ENCODE measurements around the gene RAB25.
"Not testable (repeated sequence)": the region's sequence is repeated elsewhere in the genome, so short reads cannot be mapped to it uniquely, and the experiment has no call there.

Gene RAB25

DNA sequence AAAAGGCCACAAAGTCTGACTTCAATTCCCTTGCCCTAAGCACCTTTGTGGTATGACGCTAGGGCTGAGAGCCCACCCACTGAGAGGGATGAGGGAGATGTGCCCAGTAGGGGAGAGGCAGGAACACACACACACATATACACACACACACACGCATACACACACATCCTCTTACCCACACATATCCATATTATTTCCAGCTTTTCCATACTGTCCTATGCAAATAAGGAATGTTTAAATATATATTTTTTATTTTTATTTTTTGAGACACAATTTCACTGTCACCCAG, 3.0 kb downstream of the RAB25 start:
- H3K27me3 ChIP-seq (ENCODE audit: control insufficient read depth, insufficient read depth, low read length), result no peaks in the 10 kb centered on the region
- H3K4me1 ChIP-seq (ENCODE audit: control insufficient read depth, insufficient read depth, low read length), result no peaks in the 10 kb centered on the region
- H3K36me3 ChIP-seq (ENCODE audit: control insufficient read depth, insufficient read depth, low read length), result no peaks in the 10 kb centered on the region
- no peak overlapping the region for H3K27ac ChIP-seq (ENCODE audit: low read depth, low read length)
- H3K4me3 ChIP-seq (ENCODE audit: low read length), result no peak overlapping the region
- no peak overlapping the region for H3K9ac ChIP-seq (ENCODE audit: low read length)

GRCh38 chr1:156064615-156065014, 3.7 kb downstream of the RAB25 start:
- Histone ChIP-seq H3K4me1 (ENCODE audit: control insufficient read depth, insufficient read depth, low read length) (no peaks in the 10 kb centered on the region), H3K4me3 (ENCODE audit: low read length) (no peak overlapping the region), H3K9ac (ENCODE audit: low read length) (no peak overlapping the region), H3K36me3 (ENCODE audit: control insufficient read depth, insufficient read depth, low read length) (no peaks in the 10 kb centered on the region), H3K27me3 (ENCODE audit: control insufficient read depth, insufficient read depth, low read length) (no peaks in the 10 kb centered on the region), H3K27ac (ENCODE audit: low read depth, low read length) (no peak overlapping the region)

GRCh38 chr1:156065212-156065611, 4.3 kb downstream of the RAB25 start:
- H3K9ac ChIP-seq (ENCODE audit: low read length), result no peak overlapping the region
- H3K4me1 ChIP-seq (ENCODE audit: control insufficient read depth, insufficient read depth, low read length), result no peaks in the 10 kb centered on the region
- H3K27me3 ChIP-seq (ENCODE audit: control insufficient read depth, insufficient read depth, low read length), result no peaks in the 10 kb centered on the region
- H3K36me3 ChIP-seq (ENCODE audit: control insufficient read depth, insufficient read depth, low read length), result no peaks in the 10 kb centered on the region
- H3K27ac ChIP-seq (ENCODE audit: low read depth, low read length), result no peak overlapping the region
- no peak overlapping the region for H3K4me3 ChIP-seq (ENCODE audit: low read length)

GRCh38 chr1:156065871-156066270, 4.9 kb downstream of the RAB25 start:
- Histone ChIP-seq H3K27ac (ENCODE audit: low read depth, low read length) (no peak overlapping the region), H3K4me1 (ENCODE audit: control insufficient read depth, insufficient read depth, low read length) (no peaks in the 10 kb centered on the region), H3K27me3 (ENCODE audit: control insufficient read depth, insufficient read depth, low read length) (no peaks in the 10 kb centered on the region), H3K4me3 (ENCODE audit: low read length) (no peak overlapping the region), H3K36me3 (ENCODE audit: control insufficient read depth, insufficient read depth, low read length) (no peaks in the 10 kb centered on the region), H3K9ac (ENCODE audit: low read length) (no peak overlapping the region)

DNA sequence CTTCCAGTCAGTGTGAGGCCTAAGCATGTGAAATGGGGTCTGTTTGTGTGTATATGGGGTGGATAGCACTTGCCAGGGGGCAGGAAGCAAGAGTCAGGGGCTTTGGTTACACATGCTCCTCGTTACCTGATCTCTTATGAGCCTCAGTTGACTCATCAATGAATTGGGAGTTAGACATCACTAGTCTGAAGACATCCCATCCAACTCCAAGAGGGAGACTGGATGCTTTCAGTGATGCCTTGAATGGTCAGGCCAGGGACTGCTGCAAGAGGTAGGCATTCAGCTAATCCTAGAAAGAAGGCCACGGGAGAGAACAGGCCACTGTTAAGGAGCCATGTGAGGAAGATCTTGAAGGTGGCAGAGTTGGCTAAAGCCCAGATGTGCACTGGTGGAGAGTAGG, 6.3 kb downstream of the RAB25 start:
- Histone ChIP-seq H3K36me3 (ENCODE audit: control insufficient read depth, insufficient read depth, low read length) (no peaks in the 10 kb centered on the region), H3K4me1 (ENCODE audit: control insufficient read depth, insufficient read depth, low read length) (no peaks in the 10 kb centered on the region), H3K27me3 (ENCODE audit: control insufficient read depth, insufficient read depth, low read length) (no peaks in the 10 kb centered on the region), H3K4me3 (ENCODE audit: low read length) (no peak overlapping the region), H3K9ac (ENCODE audit: low read length) (no peak overlapping the region), H3K27ac (ENCODE audit: low read depth, low read length) (no peak overlapping the region)

DNA sequence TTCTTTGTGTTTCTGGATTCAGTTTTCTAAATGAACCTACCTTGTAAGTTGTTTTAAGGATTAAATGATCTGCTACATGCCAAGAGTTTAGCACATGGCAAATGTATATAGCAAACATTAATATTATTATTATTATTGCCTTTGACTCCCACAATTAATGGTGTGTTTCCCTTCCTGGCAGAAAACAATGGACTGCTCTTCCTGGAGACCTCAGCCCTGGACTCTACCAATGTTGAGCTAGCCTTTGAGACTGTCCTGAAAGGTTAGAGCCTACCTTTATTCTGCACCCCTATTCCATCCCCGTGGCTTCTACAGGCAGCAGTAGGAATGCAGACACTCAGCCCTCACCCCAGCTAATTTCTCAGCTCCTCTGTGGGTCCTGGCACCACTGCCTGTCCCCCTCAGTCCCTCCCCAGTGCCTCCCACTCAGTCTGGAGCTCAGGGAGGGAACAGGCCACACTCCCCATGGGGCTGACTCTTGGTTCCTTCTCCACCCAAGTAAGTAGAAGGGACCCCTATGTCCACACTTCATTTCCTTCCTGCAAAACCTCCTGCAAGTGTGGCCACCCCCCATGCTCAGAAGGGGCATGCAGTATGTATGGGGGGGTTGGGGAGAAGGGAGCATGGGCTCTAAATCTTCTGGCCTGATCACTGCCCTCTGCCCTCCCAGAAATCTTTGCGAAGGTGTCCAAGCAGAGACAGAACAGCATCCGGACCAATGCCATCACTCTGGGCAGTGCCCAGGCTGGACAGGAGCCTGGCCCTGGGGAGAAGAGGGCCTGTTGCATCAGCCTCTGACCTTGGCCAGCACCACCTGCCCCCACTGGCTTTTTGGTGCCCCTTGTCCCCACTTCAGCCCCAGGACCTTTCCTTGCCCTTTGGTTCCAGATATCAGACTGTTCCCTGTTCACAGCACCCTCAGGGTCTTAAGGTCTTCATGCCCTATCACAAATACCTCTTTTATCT, 8.8 kb downstream of the RAB25 start:
- Histone ChIP-seq H3K27me3 (ENCODE audit: control insufficient read depth, insufficient read depth, low read length) (no peaks in the 10 kb centered on the region), H3K27ac (ENCODE audit: low read depth, low read length) (no peak overlapping the region), H3K4me3 (ENCODE audit: low read length) (no peak overlapping the region), H3K4me1 (ENCODE audit: control insufficient read depth, insufficient read depth, low read length) (no peaks in the 10 kb centered on the region), H3K9ac (ENCODE audit: low read length) (no peak overlapping the region), H3K36me3 (ENCODE audit: control insufficient read depth, insufficient read depth, low read length) (no peaks in the 10 kb centered on the region)

- no peak overlapping the region for H3K4me3 ChIP-seq (ENCODE audit: low read length)
- H3K27me3 ChIP-seq (ENCODE audit: control insufficient read depth, insufficient read depth, low read length), result no peaks in the 10 kb centered on the region
- no peak overlapping the region for H3K27ac ChIP-seq (ENCODE audit: low read depth, low read length)
- H3K36me3 ChIP-seq (ENCODE audit: control insufficient read depth, insufficient read depth, low read length), result no peaks in the 10 kb centered on the region
- no peak overlapping the region for H3K9ac ChIP-seq (ENCODE audit: low read length)
- peaks cover under 1% of the 10 kb centered on the region for H3K4me1 ChIP-seq (ENCODE audit: control insufficient read depth, insufficient read depth, low read length)
These were observed 9.6 kb downstream of the RAB25 start for GRCh38 chr1:156070548-156070947.

DNA sequence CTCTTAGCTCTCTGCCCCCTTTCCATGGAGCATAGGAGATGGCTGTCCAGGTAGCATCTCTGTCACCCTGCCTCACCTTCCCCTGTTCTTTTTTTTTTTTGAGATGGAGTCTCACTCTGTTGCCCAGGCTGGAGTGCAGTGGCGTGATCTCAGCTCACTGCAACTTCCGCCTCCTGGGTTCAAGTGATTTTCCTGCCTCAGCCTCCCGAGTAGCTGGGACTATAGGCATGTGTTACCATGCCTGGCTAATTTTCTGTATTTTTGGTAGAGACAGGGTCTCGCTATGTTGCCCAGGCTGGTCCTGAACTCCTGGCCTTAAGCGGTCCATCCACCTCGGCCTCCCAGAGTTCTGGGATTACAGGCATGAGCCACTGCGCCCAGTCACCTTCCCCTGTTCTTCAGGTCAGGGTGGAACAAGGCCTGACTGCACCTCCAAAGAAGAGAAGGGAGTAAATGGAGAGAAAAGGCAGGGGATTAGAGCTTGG, 10.4 kb downstream of the RAB25 start:
- H3K27me3 ChIP-seq (ENCODE audit: control insufficient read depth, insufficient read depth, low read length); H3K4me3 ChIP-seq (ENCODE audit: low read length); H3K27ac ChIP-seq (ENCODE audit: low read depth, low read length); H3K4me1 ChIP-seq (ENCODE audit: control insufficient read depth, insufficient read depth, low read length); H3K9ac ChIP-seq (ENCODE audit: low read length); H3K36me3 ChIP-seq (ENCODE audit: control insufficient read depth, insufficient read depth, low read length): not testable (repeated sequence)

- Histone ChIP-seq H3K27ac (ENCODE audit: low read depth, low read length) (no peak overlapping the region), H3K9ac (ENCODE audit: low read length) (no peak overlapping the region), H3K4me1 (ENCODE audit: control insufficient read depth, insufficient read depth, low read length) (peaks cover 6% of the 10 kb centered on the region), H3K27me3 (ENCODE audit: control insufficient read depth, insufficient read depth, low read length) (no peaks in the 10 kb centered on the region), H3K36me3 (ENCODE audit: control insufficient read depth, insufficient read depth, low read length) (no peaks in the 10 kb centered on the region), H3K4me3 (ENCODE audit: low read length) (no peak overlapping the region)
These were observed 11.3 kb downstream of the RAB25 start for GRCh38 chr1:156072251-156072650.

DNA sequence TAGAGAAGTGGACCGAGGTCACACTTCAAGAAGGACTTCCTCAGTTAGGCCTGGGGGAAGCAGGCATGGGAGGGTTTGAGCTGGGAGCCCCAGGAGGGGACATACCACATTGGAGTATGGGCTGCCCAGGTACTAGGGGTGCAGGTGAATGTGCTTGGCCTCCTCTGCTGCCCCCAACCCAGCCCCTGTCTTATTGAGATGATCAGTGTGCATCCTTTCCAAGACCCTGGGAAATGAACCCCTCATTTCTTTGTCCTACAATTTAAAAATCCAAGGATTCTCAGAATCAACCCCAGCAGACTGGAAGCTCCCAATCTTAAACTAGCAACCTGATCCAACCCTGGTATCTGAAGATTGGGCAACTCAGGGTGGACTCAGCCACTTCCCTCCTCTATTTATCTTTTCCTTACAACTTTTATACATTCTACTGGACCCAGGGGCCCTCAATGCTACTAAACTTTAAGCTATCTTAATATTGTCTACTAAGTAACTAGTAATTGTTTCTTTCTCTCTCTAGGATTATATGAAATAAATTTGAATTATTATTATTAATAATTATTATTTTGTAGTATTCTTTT, 12.2 kb downstream of the RAB25 start:
- Histone ChIP-seq H3K4me1 (ENCODE audit: control insufficient read depth, insufficient read depth, low read length) (peaks cover 6% of the 10 kb centered on the region), H3K36me3 (ENCODE audit: control insufficient read depth, insufficient read depth, low read length) (no peaks in the 10 kb centered on the region), H3K27me3 (ENCODE audit: control insufficient read depth, insufficient read depth, low read length) (no peaks in the 10 kb centered on the region), H3K9ac (ENCODE audit: low read length) (no peak overlapping the region), H3K4me3 (ENCODE audit: low read length) (no peak overlapping the region), H3K27ac (ENCODE audit: low read depth, low read length) (no peak overlapping the region)

GRCh38 chr1:156073740-156074139, 12.8 kb downstream of the RAB25 start:
- no peak overlapping the region for H3K4me3 ChIP-seq (ENCODE audit: low read length)
- H3K36me3 ChIP-seq (ENCODE audit: control insufficient read depth, insufficient read depth, low read length), result no peaks in the 10 kb centered on the region

DNA sequence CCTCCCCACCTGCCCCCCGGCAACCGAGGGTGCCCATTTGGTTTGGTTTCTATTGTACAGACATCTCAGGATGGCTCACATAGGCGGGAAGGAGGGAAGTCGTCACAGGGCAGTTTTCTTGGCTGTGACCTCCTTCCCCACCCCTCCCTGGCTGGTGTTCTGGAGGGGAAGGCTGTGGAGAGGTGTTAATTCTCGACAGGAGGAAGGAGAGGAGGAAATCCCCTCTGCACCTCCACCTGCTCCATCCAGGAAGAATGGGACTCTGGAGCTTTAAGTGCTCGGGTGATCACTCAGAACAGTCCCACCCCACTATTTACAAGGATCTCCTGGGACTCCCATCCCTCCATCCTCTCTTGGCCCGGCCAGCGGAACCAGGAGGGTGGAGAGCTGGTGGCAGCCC, 13.7 kb downstream of the RAB25 start:
- Histone ChIP-seq H3K27me3 (ENCODE audit: control insufficient read depth, insufficient read depth, low read length) (no peaks in the 10 kb centered on the region), H3K9ac (ENCODE audit: low read length) (no peak overlapping the region), H3K36me3 (ENCODE audit: control insufficient read depth, insufficient read depth, low read length) (no peaks in the 10 kb centered on the region), H3K4me3 (ENCODE audit: low read length) (no peak overlapping the region), H3K27ac (ENCODE audit: low read depth, low read length) (no peak overlapping the region), H3K4me1 (ENCODE audit: control insufficient read depth, insufficient read depth, low read length) (peaks cover 6% of the 10 kb centered on the region)

More at GRCh38 chr1:156073740-156074139, 12.8 kb downstream of the RAB25 start:
- peaks cover 6% of the 10 kb centered on the region for H3K4me1 ChIP-seq (ENCODE audit: control insufficient read depth, insufficient read depth, low read length)
- H3K27ac ChIP-seq (ENCODE audit: low read depth, low read length), result no peak overlapping the region
- no peaks in the 10 kb centered on the region for H3K27me3 ChIP-seq (ENCODE audit: control insufficient read depth, insufficient read depth, low read length)
- no peak overlapping the region for H3K9ac ChIP-seq (ENCODE audit: low read length)

GRCh38 chr1:156075162-156075561, 14.2 kb downstream of the RAB25 start:
- H3K9ac ChIP-seq (ENCODE audit: low read length), result no peak overlapping the region
- no peak overlapping the region for H3K4me3 ChIP-seq (ENCODE audit: low read length)

More at GRCh38 chr1:156075162-156075561, 14.2 kb downstream of the RAB25 start:
- H3K27me3 ChIP-seq (ENCODE audit: control insufficient read depth, insufficient read depth, low read length), result no peaks in the 10 kb centered on the region
- H3K4me1 ChIP-seq (ENCODE audit: control insufficient read depth, insufficient read depth, low read length), result peaks cover 6% of the 10 kb centered on the region
- H3K36me3 ChIP-seq (ENCODE audit: control insufficient read depth, insufficient read depth, low read length), result no peaks in the 10 kb centered on the region
- H3K27ac ChIP-seq (ENCODE audit: low read depth, low read length), result no peak overlapping the region
